Heart left ventricle (tissue), 13 donors: ENCODE results near the gene ZNF512.

Experiments used
- CTCF ChIP-seq, 12 donors: fragments of 200-600 bp; sonication (generic) in 4 of 12; IDR thresholded peaks; one replicate each; pipeline versions ENCODE4 v1.5.0 to v1.8.0; 2018 to 2022; ENCODE audit warnings: antibody characterized with exemption in 12 of 12, mild to moderate bottlenecking in 5 of 12
- POLR2A ChIP-seq, 2 donors: fragments of 450-650 bp; IDR thresholded peaks; one replicate each; pipeline ENCODE4 v1.6.1; 2017; ENCODE audit warnings: antibody characterized with exemption in 2 of 2, mild to moderate bottlenecking in 2 of 2, moderate library complexity in 2 of 2
- donor health status: ischemic (EF 13 %, LVEDD 7.1; RV severe dilation, severe dysfunction).
- donor health status: DM: no; HTN: yes; CAD: no.
- donor health status: DM: no; HTN: no; CAD: no.
- donor health status: ischemic (EF 25% LVEDD 6.9; RV normal size, moderate dysfunction).
- donor health status: ischemic (EF 25% LVEDD 5.7; RV mildly dilated, moderate dysfunction).
- donor health status: ischemic (EF 35%, LVEDD 5.7; RV mildly dilated, moderate dysfunction).
- donor health status: nonischemic (EF 11% LVEDD 7.7; RV severe dilation, severe dysfunction).
- donor health status: DM: yes; HTN: yes; CAD: no.
- donor health status: PGD.
- donor health status: ischemic (EF 29% LVEDD 5.4; RV normal size, mild dysfunction).
- donor health status: nonischemic (EF 23%, LVEDD 6.1; RV moderate dilation, normal function).

- TF ChIP-seq CTCF (IDR thresholded peaks at IDR 0.05) (no peak), POLR2A (IDR thresholded peaks at IDR 0.05) (no peak)
These were observed 31.3 kb upstream of the ZNF512 start for GRCh38 chr2:27551514-27551913.
